H9 (cell line): ENCODE results near the gene HOXB1. TPM values are rescaled to one million over a fixed set of nuclear protein-coding genes. Genes with fewer than 3 reads are reported as not detected.

ENCODE experiments used
- DNase-seq: peaks from one replicate; pipeline ENCODE4 v3.0.0-alpha.2; 2017
- H2AFZ ChIP-seq: one replicate; pipeline ENCODE4 v1.6.1; 2013; ENCODE audit warnings: mild to moderate bottlenecking, low read length, control low read depth, moderate library complexity
- H2AK5ac ChIP-seq: 2 replicates; pipeline ENCODE4 v1.6.1; 2013; ENCODE audit warnings: low read length, control low read depth, mixed read lengths; ENCODE audit not compliant: insufficient read length
- H2BK120ac ChIP-seq: one replicate; pipeline ENCODE4 v1.6.1; 2013; ENCODE audit warnings: low read depth, mild to moderate bottlenecking, low read length, control low read depth, inconsistent platforms; ENCODE audit not compliant: poor library complexity, severe bottlenecking
- H2BK12ac ChIP-seq: 2 replicates; pipeline ENCODE4 v1.6.1; 2013; ENCODE audit warnings: low read length, control low read depth, mixed read lengths, low read depth; ENCODE audit not compliant: insufficient read length
- H2BK15ac ChIP-seq: 2 replicates; pipeline ENCODE4 v1.6.1; 2013; ENCODE audit warnings: low read depth, low read length, control low read depth
- H2BK20ac ChIP-seq: one replicate; pipeline ENCODE4 v1.6.1; 2013; ENCODE audit warnings: low read depth, mild to moderate bottlenecking, low read length, control low read depth, inconsistent platforms; ENCODE audit not compliant: poor library complexity, severe bottlenecking
- H2BK5ac ChIP-seq: 2 replicates; pipeline ENCODE4 v1.6.1; 2013; ENCODE audit warnings: low read length, control low read depth, mixed read lengths; ENCODE audit not compliant: insufficient read length
- H3K14ac ChIP-seq: 2 replicates; pipeline ENCODE4 v1.6.1; 2013; ENCODE audit warnings: low read length, control low read depth; ENCODE audit not compliant: insufficient read depth
- H3K18ac ChIP-seq: 2 replicates; pipeline ENCODE4 v1.6.1; 2013; ENCODE audit warnings: low read depth, mild to moderate bottlenecking, mixed read lengths, low read length, control low read depth; ENCODE audit not compliant: insufficient read length
- H3K23ac ChIP-seq: 2 replicates; pipeline ENCODE4 v1.6.1; 2013; ENCODE audit warnings: low read length, control low read depth, mixed read lengths, low read depth; ENCODE audit not compliant: insufficient read length
- H3K23me2 ChIP-seq: 2 replicates; pipeline ENCODE4 v1.6.1; 2013; ENCODE audit warnings: low read depth, mild to moderate bottlenecking, mixed read lengths, low read length, control low read depth; ENCODE audit not compliant: insufficient read length, poor library complexity, severe bottlenecking
- H3K27ac ChIP-seq: 2 replicates; pipeline ENCODE4 v1.5.1; 2013; ENCODE audit warnings: low read length, control low read depth, mixed read lengths, low read depth; ENCODE audit not compliant: insufficient read length
- H3K27me3 ChIP-seq: 2 replicates; pipeline ENCODE4 v1.6.1; 2013; ENCODE audit warnings: low read length, control low read depth, inconsistent platforms; ENCODE audit not compliant: insufficient read depth
- H3K4ac ChIP-seq: 2 replicates; pipeline ENCODE4 v1.6.1; 2013; ENCODE audit warnings: low read depth, mild to moderate bottlenecking, control low read depth, inconsistent platforms, low read length, moderate library complexity
- H3K4me1 ChIP-seq: 2 replicates; pipeline ENCODE4 v1.6.1; 2013; ENCODE audit warnings: low read length, control low read depth, inconsistent platforms; ENCODE audit not compliant: insufficient read depth
- H3K4me2 ChIP-seq: 2 replicates; pipeline ENCODE4 v1.6.1; 2013; ENCODE audit warnings: low read length, control low read depth, mixed read lengths; ENCODE audit not compliant: insufficient read length, insufficient read depth
- H3K56ac ChIP-seq: 2 replicates; pipeline ENCODE4 v1.6.1; 2013; ENCODE audit warnings: low read depth, mild to moderate bottlenecking, mixed read lengths, low read length, control low read depth; ENCODE audit not compliant: insufficient read length
- H3K79me1 ChIP-seq: 2 replicates; pipeline ENCODE4 v1.6.1; 2013; ENCODE audit warnings: low read depth, mild to moderate bottlenecking, moderate library complexity, low read length, control low read depth, inconsistent platforms; ENCODE audit not compliant: insufficient read depth, poor library complexity, severe bottlenecking
- H3K79me2 ChIP-seq: 2 replicates; pipeline ENCODE4 v1.6.1; 2013; ENCODE audit warnings: low read length, control low read depth, inconsistent platforms; ENCODE audit not compliant: insufficient read depth
- H3K9ac ChIP-seq: 2 replicates; pipeline ENCODE4 v1.6.1; 2013; ENCODE audit warnings: low read length, control low read depth, mixed read lengths; ENCODE audit not compliant: insufficient read length; ENCODE audit errors: extremely low read depth
- H3K9me3 ChIP-seq: one replicate; pipeline ENCODE4 v1.6.1; 2013; ENCODE audit warnings: low read depth, low read length, inconsistent platforms; ENCODE audit not compliant: control insufficient read depth
- H3T11ph ChIP-seq: one replicate; pipeline ENCODE4 v1.6.1; 2013; ENCODE audit warnings: mild to moderate bottlenecking, low read length, control low read depth, inconsistent platforms
- H4K20me1 ChIP-seq: one replicate; pipeline ENCODE4 v1.6.1; 2013; ENCODE audit not compliant: control insufficient read depth, insufficient read length, insufficient read depth
- H4K5ac ChIP-seq: 2 replicates; pipeline ENCODE4 v1.6.1; 2013; ENCODE audit warnings: low read depth, mild to moderate bottlenecking, mixed read lengths, low read length, control low read depth; ENCODE audit not compliant: insufficient read length
- H4K8ac ChIP-seq: replicated peaks from 2 replicates; pipeline ENCODE4 v1.6.1; 2013; ENCODE audit warnings: low read length, control low read depth, mixed read lengths, low read depth; ENCODE audit not compliant: insufficient read length
- H4K91ac ChIP-seq: 2 replicates; pipeline ENCODE4 v1.6.1; 2013; ENCODE audit warnings: low read depth, mild to moderate bottlenecking, moderate library complexity, mixed read lengths, low read length, control low read depth; ENCODE audit not compliant: insufficient read length
- H3K27ac Mint-ChIP-seq, 3 experiments: 2 replicates in 2 of 3; 3 replicates in 1 of 3; pipeline ENCODE4 v1.8.0; 2020 to 2021; ENCODE audit warnings: mixed read lengths in 3 of 3, mild to moderate bottlenecking in 1 of 3, moderate library complexity in 1 of 3
- H3K27me3 Mint-ChIP-seq: 2 replicates; pipeline ENCODE4 v1.8.0; 2021; ENCODE audit warnings: low read depth, mild to moderate bottlenecking, moderate library complexity, mixed read lengths
- H3K36me3 Mint-ChIP-seq, 3 experiments: 2 replicates in 2 of 3; 3 replicates in 1 of 3; pipeline ENCODE4 v1.8.0; 2020 to 2021; ENCODE audit warnings: low read depth in 3 of 3, mixed read lengths in 3 of 3; ENCODE audit not compliant: insufficient read depth in 1 of 3
- H3K4me1 Mint-ChIP-seq, 2 experiments: 2 replicates each; pipeline ENCODE4 v1.8.0; 2020; ENCODE audit warnings: mixed read lengths in 2 of 2
- H3K4me3 Mint-ChIP-seq, 2 experiments: 2 replicates in 1 of 2; 3 replicates in 1 of 2; pipeline ENCODE4 v1.8.0; 2020 to 2021; ENCODE audit warnings: mild to moderate bottlenecking in 2 of 2, mixed read lengths in 2 of 2, moderate library complexity in 1 of 2
- H3K9me3 Mint-ChIP-seq, 2 experiments: 2 replicates in 1 of 2; 3 replicates in 1 of 2; pipeline ENCODE4 v1.8.0; 2020; ENCODE audit warnings: mild to moderate bottlenecking in 2 of 2, mixed read lengths in 2 of 2, moderate library complexity in 1 of 2
- WGBS: extraction: QIAGEN DNeasy Blood & Tissue Kit; methylation state at CpG from one replicate; pipeline ENCODE4 v1.1.7; 2013; ENCODE audit warnings: missing lambda C conversion rate, low lambda C conversion rate, mixed read lengths; ENCODE audit not compliant: insufficient read length; ENCODE audit errors: extremely low coverage; 5-methylcytosine and 5-hydroxymethylcytosine counted together
- total RNA-seq: library from RNA; stranded (reverse); gene quantifications from 2 replicates; pipeline ENCODE4 v1.2.1, GENCODE V29; 2021
- TF ChIP-seq, protein P1 (sequence below): fragments of 200-600 bp; sonication (generic); conservative IDR thresholded peaks from 3 replicates; pipeline ENCODE4 v1.8.0; 2021; ENCODE audit warnings: antibody characterized with exemption, mild to moderate bottlenecking

HOXB1 gene
- total RNA-seq, 1 experiment from 2014 or later = not detected

DNA sequence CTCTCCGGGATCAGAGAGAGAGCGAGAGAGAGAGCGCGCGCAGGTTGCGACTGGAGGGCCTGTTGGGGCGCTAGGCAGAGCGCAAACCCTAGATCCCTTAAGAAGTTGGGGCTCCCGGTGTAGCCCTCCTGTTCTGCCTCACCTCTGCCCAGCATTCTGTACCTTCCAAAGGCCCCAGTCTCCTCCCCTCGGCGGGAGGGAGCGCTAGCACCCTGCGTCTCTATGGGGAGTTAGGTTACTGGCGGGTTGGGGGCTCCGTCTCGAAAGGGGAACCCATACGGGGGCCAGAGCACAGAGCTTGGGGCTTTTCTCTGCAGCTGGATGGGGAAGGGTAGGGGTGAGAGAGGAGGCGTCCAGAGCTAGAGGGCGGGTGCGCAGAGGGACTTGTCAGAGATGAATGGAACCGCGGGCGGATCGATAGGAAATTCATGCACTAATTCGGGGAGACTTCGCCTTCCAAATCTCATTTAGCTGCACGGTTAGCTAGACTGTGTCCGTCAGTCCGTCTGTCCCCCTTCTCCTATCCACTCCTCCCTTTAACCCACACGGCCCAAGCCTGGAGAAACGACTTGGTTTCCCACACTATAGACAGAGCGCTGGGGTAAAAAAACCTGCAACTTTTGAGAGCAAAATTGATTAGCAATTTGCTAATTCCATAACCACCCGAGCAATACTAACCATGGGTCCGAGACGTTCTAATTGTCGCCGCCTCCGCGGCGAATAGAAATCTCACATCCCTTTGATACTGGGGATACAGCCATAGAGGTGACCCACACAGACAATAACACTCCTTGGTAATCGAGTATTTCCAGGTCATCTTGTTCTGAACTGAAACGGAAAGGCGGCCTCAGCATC, 48.0 kb upstream of the HOXB1 start:
- no peak overlapping the region for H2BK120ac ChIP-seq
- Mint-ChIP-seq H3K4me3 (peak overlapping the region in 1 of 2 experiments; percentile 59; a peak in 4 of 5 replicates), H3K27ac (no peak overlapping the region), H3K4me1 (peaks cover 2 to 31% of the 10 kb centered on the region in 2 experiments), H3K36me3 (no peaks in the 10 kb centered on the region; a peak in 2 of 7 replicates), H3K27me3 (peaks cover 59% of the 10 kb centered on the region), H3K9me3 (peaks cover 7 to 19% of the 10 kb centered on the region in 2 experiments; a peak in 4 of 5 replicates)
- TF ChIP-seq, protein P1, sequence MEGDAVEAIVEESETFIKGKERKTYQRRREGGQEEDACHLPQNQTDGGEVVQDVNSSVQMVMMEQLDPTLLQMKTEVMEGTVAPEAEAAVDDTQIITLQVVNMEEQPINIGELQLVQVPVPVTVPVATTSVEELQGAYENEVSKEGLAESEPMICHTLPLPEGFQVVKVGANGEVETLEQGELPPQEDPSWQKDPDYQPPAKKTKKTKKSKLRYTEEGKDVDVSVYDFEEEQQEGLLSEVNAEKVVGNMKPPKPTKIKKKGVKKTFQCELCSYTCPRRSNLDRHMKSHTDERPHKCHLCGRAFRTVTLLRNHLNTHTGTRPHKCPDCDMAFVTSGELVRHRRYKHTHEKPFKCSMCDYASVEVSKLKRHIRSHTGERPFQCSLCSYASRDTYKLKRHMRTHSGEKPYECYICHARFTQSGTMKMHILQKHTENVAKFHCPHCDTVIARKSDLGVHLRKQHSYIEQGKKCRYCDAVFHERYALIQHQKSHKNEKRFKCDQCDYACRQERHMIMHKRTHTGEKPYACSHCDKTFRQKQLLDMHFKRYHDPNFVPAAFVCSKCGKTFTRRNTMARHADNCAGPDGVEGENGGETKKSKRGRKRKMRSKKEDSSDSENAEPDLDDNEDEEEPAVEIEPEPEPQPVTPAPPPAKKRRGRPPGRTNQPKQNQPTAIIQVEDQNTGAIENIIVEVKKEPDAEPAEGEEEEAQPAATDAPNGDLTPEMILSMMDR = no peak
- H2BK5ac ChIP-seq = no peak overlapping the region
- H3K9ac ChIP-seq = no peak overlapping the region
- H3K23me2 ChIP-seq = no peaks in the 10 kb centered on the region
- WGBS = no CpG with 5 or more reads among the region's 43 CpGs
- H4K8ac ChIP-seq = no peak overlapping the region
- no peaks in the 10 kb centered on the region for H3K9me3 ChIP-seq
- H2BK20ac ChIP-seq = no peak overlapping the region
- H3K4me2 ChIP-seq = no peak overlapping the region
- H3K14ac ChIP-seq = no peak overlapping the region
- no peaks in the 10 kb centered on the region for H4K20me1 ChIP-seq
- H3T11ph ChIP-seq = no peak overlapping the region
- peaks cover 96% of the 10 kb centered on the region for H3K27me3 ChIP-seq
- H2AK5ac ChIP-seq = no peak overlapping the region
- H3K79me1 ChIP-seq = no peaks in the 10 kb centered on the region
- no peak overlapping the region for H2BK12ac ChIP-seq
- H3K18ac ChIP-seq = no peak overlapping the region
- no peak overlapping the region for H4K91ac ChIP-seq
- H4K5ac ChIP-seq = no peak overlapping the region
- H3K79me2 ChIP-seq = no peaks in the 10 kb centered on the region
- no peak overlapping the region for H3K56ac ChIP-seq
- no peak overlapping the region for H3K4ac ChIP-seq
- H2AFZ ChIP-seq = no peak overlapping the region
- no peak overlapping the region for H3K23ac ChIP-seq
- no peak overlapping the region for H3K27ac ChIP-seq
- DNase-seq = no peak
- H2BK15ac ChIP-seq = no peak overlapping the region
- no peaks in the 10 kb centered on the region for H3K4me1 ChIP-seq
